SK-N-DZ (cell line): ENCODE results near the gene FSTL4.
A peak's percentile ranks its signal among the peaks of the same experiment; 100 is the strongest.

Source experiments
- DNase-seq: peaks from one replicate; pipeline ENCODE4 v3.0.0-alpha.2; 2015; ENCODE audit warnings: low spot score

Gene FSTL4

DNA sequence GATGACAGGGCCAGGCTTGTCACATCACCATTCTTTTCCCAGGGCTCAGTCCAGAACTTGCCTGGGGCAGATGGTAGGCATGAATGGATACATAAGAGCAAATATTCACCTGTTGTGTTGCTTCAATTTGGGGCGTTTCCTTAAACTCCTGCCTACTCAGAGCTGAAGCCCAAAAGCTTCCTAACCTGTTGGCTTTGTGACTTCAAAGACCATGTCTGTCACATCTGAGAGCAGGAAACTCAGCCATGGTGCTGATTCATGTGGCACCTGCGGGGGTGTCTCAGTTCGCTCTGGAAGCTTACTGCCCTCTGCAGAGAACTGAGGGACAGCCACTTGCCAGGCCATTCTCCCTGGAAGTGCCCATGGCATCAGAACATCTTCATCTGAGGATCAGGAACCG is 313.9 kb downstream of the FSTL4 start:
- no peak for DNase-seq

DNA sequence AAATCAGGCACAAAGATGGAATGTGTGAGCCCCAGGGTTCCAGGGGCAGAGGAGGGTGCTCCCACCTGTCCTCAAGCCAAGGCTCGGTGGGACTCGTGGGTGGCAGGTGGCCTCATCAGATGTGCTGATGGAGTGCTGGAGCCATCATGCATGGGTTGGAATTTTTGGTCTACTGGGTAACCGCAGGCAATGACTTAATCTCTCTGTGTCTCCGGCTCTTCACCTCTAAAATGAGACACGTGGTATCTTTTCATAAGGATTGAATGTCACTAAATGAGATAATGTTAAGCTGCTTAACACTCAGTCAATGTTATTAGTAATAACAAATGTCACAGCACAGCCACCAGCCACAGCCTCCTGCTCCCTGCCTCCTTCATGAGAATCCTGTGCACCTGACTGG is 315.0 kb downstream of the FSTL4 start:
- DNase-seq = no peak

DNA sequence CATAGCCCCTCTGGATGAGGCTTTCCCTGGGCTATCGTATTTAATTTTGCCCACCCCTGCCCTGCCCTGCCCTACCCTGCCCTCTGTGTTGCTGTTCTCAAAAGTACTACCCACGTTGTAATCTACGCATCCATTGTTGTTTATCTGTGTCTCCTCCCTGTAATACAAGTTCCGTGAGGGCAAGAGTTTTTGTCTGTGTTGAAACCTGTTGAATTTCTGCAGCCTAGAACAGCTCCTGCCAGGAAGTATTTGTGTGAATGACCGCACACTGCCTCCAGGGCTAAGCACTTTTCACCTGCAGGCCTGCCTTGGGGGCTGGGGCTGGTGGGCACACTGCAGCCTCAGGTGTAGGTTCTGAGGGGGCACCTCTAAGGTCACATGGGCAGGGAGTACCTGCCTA is 315.7 kb downstream of the FSTL4 start:
- DNase-seq = no peak

DNA sequence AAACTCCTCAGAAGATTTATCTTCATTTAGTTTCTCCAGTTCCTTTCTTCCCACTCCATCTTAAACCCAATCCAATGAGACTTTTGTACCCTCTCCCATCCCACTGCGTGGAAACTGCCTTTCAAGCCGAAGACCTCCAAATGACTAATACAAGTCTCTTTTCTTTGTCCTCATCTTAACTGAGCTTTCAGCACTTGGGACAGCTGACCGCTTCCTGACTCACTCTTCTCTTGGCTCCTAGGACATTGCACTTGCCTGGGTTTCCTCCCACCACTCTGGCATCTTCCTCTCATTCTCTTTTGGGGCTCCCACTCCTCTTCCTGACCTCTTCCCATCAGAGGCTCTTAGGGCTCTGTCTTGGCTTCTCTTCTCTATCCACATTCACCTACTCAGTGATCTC is 316.8 kb downstream of the FSTL4 start:
- no peak for DNase-seq

DNA sequence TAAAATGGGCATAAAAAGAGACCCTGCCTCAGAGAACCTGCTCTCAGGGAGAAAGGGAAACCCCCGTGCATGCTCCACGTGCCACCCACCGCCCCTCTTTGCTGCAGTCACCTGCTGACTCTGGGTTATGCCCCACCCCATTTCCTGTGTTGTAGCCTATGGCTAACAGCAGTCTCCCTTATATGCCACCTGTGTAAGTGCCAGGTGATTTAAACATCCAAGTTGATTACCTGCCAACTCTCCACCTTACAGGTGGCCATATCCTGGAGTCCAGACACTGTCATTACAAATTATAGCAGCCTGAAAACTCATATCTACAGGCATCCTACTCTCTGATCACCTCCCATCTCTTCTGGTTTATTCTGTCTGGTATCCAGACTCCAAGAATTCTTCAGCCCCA is 318.0 kb downstream of the FSTL4 start:
- no peak for DNase-seq

DNA sequence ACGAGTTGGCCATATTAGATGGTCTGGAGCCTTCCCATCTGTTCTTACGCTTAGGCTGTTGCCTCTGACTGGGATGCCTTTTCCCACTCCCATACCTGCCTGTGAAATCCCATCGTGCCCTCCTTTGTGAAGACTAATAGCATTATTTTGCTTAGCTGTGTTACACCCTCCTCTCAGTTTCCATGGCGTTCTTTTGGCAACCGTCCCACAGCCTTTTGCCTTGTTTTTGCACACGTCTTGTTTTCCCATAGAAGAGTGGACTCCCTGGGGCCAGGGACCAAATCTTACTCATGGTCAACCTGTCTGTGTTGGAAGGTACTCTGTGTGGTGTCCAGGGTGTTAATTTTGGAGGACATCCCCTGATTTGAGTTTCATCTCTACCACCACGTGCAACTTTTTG is 318.4 kb downstream of the FSTL4 start:
- no peak for DNase-seq

DNA sequence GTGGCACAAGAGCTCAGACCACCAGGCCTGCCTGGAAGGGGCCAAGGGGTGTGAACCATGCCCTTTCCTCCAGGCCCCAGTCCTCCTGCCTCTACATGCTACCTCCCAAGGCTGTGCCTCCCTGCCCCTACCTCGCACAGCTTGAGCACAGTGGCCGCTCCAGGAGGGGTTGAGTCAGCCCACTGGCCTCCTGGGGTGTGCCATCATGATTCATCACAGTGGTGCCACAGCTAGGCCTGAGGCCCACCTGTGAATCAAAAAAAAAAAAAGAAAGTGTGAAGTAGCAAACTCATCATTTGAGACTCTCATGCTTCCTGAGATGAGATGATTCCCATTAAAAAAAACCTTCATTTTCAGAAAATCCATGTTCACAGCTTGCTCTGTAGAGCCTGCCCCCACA is 320.0 kb downstream of the FSTL4 start:
- DNase-seq = no peak

DNA sequence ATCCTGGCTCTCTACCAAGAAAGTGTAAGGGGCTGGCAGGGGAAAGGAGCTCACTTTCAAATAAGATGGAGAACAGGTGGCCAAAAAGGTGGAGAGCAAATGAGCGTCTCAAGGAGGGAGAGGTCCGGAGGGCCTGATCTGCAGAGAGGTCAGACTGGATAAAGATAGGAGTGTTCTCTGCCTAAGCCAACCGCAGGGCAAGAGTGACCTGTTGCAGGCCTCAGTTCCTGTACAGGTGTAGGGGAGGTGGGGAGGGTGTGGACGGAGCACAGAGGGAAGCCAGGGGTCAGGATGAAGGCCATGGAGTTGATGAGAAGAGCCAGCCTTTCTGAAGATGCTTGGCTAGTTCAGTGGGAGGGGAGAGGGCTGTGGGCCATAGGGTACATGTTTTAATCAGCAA is 320.8 kb downstream of the FSTL4 start:
- no peak for DNase-seq

DNA sequence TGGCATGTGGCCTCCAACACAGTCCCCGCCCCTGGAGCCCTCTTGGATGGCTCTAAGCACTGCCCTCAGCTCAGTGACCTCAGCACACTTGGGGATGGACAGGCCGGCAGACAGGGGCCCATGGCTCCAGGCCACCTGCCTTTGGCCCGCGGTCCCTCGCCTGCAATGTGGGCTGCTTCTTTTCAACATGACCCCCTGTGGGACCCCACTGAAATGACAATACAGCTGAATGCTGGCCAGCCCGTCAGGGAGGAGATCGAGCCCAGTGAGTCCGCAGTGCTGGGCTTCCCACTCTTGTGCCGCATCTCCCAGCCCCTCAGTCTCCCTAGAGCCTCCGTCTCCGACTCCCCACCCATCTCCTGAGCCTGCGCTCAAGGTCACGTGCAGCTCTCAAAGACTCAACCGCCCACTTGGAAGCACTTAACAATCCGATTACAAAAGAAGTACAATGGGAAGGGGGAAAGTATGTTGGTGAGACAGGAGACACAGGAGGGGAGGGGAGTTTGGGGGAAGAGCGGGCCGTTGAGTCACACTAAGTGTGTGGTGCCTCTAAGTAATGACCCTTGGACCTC is 321.6 kb downstream of the FSTL4 start:
- DNase-seq = no peak

DNA sequence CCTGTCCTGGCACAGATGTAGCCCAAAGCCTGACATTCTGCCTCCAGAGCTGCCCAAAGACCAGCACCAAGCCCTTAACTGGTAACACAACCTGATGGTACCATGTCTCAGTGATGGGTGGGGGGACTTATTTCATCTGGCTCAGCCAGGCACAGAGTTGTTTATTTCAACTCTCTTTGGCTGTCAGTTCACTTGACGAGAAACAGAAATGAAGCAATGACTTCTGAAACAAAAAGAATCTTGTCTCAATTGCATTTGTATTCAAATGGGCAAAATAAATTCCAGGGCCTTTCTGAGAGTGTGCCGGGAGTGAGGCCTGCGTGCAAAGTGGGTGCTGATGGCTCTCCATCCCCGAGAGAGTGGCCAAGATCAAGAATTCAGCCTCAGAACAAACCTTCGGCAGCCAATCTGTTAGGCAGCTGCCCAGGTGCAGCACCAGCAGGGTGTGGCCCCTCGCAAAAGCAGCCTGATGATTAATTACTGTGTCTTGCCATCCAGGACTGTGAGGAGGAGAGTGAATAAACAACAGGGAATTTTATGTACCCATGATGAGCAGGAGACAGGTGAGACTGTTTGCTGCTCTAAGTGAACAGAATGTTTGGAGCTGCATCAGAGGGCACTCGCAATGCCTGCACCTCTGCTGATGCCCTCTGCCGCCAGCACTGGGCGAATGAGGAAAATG is 322.5 kb downstream of the FSTL4 start:
- peak; percentile 41 for DNase-seq

DNA sequence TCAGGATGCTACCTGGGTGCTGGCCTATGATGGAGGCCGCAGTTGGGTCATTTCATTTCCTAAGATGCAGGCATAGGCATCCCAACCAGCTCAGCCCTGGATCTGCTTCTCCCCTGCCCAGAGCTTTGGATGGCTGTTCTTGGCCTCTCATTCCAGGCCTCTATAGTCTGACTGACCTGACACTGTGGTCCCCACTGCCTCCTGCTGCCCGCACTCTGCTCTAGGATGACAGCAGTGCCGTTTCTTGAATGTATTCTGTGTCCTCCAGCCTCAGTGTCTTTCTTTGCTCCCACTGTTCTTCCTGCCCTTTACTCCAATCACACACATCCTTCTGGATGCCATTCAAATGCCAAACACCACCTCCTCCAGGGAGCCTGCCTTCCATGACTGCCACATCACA is 324.8 kb downstream of the FSTL4 start:
- peak; percentile 41 for DNase-seq

DNA sequence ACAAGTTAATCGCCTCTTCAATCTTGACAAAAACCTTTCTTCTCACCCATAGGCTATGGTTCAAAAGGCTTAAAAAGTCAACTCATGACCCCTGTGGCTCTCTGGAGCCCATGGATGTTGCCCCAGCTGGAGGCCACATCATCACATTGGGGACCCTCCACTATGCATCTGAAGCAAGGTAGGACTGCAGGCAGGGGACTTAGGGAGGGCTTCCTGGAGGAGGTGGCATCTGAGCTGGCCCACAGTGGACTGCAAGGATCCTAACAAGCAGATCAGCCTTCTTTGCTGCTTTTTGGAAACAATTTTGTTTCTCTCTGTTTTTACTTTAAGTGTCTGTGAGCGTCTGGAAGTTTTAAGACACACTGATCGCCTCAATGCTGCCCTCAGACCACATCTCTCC is 325.9 kb downstream of the FSTL4 start:
- DNase-seq = no peak

DNA sequence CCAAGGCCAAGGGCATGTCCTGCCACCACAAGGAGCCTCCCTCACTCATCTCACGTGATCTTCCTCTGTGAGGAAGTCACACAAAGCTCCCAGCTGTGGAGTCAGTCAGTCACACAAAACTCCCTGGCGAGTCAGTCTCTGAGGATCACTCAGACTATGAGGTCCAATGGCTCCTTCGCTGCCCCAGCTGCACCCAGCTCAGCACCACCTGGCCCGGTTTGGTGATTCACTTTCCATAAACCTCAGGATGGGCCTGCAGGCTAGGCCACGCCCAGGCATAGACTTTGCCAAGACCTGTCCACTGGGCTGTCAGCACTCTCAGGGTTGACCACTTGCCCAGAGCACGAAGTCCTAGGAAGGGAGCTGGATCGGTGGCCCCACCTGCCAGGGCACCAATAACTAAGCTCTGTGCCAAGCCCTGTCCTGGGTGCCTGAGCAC is 326.7 kb downstream of the FSTL4 start:
- no peak for DNase-seq

DNA sequence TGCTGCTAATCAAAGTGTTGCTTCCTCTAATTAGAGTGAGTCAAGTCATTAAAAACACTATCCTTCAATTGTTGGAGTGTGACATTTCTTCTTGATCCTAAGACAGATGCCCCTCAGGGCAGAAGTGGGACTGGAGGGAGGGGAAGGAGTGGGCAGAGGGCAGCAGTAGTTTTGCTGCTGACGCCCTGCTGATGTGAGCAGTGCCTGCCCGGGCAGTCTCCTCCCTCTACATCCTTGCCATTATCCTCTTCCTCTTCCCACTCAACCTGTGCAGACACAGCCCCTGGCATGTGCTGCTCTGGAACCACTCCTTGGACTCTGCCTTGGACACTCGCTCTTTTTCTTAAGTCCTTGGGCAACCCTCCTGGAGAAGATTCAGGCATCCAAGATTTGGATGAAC is 328.0 kb downstream of the FSTL4 start:
- no peak for DNase-seq

DNA sequence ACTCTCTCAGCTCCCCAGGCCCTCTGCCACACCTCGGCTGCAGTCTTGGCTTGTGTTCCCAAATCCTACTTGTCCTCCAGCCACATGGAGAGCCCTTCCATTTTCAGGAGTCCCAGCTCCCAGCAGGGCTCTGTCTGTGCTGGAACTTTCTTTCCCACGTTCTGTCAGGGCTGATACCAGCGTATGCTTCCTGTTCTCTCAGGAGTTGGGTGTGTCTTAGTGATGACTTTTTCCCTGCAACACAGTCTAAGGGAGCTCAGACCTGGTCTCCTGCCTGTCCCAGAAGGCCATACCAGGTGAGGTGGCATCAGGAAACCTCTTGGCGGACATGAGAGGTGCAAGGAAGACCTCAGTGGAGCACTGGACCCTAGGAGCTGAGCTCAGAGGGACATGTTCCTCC is 334.0 kb downstream of the FSTL4 start:
- DNase-seq = no peak

DNA sequence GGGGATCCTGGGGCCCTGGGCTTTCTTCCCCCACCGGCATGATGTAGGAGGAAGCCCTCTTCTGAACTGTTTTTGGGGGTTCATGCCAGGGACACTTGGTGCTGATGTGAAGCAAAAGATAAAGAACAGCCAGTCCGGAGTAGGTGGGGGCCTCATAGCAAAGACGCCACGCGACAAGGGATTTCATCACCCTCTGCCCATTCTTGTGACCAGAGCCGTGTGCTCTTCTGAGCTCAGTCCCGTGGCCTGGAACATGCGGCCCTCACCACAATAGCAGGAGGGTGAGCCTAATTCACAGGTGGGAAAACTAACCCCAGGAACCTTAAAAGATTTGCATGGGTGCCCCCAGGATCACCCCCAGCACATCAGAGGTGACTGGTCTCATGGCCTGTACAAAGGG is 334.6 kb downstream of the FSTL4 start:
- no peak for DNase-seq

DNA sequence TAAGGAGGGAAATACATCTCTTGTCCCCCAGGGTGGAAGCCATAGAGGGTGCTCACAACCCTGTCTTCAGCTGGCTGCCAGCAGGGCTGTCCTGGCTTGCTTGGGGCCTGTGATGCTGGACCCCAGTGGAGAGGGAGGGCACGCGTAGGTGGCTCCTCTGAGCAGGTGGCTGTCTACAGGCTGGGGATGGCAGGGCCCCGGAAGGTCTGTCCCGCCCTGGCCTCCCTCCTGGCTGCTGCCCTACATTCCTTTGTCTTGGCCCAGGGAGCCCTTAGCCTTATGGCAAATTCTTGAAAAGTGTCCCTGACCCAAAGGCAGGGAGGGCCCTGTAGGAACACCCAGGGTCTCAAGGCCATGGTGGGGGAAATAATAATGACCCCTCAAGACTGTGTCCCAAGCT is 336.2 kb downstream of the FSTL4 start:
- no peak for DNase-seq

DNA sequence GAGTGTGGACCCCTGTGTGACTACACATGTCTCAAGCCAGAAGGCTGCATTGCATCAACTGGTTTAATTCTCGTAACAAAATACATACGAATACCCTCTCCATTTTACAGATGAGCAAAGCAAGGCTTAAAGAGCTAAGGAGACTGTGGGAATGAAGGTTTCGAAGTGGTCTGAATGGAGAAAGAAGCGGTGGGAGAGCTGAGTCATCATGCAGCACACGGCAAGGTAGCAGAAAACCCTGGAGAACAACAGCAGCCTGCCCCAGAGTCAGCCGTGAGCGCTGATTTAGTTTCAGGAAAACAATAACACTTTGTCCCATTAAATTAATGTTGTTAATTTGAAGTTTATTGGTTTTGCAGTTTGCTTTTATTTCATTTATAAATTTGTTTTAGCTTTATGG is 336.7 kb downstream of the FSTL4 start:
- DNase-seq = no peak

DNA sequence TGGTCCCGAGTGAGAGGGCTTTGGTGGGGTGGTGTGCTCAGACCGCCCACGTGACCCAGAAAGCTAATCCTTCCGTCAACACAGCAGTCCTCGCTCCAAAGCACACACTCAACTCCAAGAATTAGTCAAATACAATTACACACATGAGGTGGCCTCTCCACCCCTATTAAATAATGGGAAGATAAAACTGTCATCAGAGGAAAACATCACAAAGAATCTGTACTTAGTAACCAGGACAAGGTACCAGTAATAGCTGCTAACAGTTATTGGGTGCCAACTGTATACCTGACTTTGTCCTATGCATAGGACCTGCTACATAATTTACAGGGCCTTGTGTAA is 337.8 kb downstream of the FSTL4 start:
- DNase-seq = no peak

DNA sequence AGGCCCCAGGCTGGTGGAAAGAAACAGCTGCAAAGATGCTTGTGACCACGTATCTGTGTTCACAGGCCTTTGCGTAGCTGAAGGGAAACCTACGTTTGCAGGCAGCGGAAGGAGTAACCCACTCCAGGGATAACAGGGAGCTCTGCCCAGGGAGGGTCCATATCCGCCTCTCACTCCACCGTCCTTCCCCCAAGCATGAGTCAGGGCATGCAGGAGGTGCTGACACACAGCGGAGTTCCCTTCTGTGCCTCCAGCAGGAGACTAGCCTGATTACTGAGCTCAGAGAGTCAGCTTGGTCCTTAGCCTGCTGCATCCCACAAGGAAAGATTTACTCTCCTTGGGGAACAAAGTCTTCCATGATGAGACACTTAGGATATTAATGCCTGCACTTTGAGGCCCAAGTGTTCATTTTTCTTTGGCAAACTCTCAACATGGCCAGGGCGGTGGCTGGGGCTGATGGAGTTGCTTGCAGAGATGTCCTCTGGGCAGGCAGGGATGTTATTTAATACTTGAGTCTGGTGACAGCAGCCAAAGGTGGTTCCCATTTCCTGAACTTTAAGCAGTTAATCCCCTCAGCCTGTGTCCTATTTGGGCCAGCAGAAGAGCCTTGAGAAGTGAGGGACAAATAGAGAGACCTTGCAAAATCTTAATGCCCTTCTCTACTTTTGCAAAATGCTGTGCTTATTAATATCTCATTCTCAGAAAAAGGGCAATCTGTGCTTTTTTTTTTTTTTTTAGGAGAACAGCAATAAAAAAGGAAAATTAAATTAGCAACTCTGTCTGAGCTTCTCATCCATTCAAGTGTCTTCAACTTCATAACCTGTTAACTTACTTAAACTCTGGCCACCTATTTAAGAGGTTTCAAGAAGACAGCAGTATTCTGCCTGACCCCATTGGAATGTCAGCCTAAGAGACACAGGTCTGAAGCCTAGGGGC is 338.4 kb downstream of the FSTL4 start:
- no peak for DNase-seq

DNA sequence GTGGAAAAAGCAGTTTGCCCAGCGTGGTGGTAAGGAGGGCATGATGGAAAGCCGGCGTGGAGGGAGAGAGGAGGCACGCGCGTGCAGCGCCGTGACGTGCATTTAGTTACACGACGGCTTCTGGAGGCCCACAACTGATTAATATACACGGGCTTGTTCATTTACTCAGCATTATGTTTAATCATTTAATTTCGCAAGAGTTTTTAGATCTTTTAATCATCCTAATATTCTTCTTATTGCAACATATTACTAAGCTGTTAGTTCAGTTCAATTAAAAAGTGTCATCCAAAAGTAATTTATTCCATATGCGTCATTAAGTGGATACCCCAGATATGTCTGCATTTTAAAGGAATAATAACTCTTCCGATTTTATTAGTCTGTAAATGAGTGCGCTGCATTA is 340.0 kb downstream of the FSTL4 start:
- no peak for DNase-seq

DNA sequence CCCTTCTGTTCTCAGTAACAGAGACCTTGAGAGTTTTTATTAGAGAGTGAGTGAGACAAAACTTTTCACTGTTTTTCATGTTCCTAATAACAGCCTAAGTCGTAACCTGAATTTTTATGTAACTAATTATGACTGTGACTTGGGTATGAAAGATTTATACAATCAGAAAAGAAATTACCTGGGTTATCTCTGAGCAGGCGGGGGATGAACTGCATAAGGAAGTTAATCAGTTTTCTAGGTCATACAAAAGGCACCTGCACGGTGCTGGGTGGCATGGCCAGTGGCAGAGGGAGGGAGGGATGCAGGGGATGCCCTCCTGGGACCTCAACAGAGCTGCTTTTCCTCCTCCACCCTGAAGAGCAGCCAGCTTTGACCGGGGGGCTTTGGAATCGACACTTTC is 340.7 kb downstream of the FSTL4 start:
- no peak for DNase-seq

DNA sequence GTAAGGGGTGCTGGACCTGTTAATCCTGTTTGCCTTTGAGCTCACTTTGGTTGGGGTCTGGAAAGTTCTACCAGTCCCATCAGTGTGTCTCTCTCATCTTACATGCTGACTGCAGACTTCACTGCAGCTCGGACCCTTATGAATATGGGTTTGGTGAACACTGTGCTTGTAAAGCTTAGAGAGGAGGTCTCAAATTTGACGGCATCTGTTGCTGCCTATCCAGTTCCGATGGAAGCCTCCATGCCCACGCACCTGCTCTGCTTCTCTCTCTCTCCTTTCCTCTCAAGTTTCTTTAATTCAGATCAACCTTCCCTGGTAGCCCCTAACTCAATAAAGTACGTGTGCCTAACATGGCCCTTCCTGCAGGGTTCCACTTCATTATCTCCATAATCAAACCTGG is 342.6 kb downstream of the FSTL4 start:
- no peak for DNase-seq
